ENCODE measurements around the gene GRAMD2B.

DNA sequence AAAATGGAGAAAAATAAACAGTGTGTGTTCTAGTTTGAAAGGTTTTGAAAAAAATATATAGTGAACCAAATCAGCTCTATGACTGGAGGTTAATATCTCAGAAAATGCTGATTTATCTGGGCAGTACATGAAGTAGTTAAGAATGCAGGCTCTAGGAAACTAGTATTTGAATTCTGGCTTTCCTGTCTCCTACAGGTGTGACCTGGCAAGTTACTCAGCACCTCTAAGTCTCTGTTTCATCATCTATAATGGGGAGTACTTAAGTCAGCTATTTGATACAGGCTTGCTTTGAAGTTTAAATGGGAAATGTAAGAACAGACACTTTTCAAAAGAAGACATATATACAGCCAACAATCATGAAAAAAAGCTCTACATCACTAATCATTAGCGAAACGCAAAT lies 5.2 kb downstream of the GRAMD2B start:
- TF ChIP-seq, protein P1, sequence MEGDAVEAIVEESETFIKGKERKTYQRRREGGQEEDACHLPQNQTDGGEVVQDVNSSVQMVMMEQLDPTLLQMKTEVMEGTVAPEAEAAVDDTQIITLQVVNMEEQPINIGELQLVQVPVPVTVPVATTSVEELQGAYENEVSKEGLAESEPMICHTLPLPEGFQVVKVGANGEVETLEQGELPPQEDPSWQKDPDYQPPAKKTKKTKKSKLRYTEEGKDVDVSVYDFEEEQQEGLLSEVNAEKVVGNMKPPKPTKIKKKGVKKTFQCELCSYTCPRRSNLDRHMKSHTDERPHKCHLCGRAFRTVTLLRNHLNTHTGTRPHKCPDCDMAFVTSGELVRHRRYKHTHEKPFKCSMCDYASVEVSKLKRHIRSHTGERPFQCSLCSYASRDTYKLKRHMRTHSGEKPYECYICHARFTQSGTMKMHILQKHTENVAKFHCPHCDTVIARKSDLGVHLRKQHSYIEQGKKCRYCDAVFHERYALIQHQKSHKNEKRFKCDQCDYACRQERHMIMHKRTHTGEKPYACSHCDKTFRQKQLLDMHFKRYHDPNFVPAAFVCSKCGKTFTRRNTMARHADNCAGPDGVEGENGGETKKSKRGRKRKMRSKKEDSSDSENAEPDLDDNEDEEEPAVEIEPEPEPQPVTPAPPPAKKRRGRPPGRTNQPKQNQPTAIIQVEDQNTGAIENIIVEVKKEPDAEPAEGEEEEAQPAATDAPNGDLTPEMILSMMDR (IDR thresholded peaks at IDR 0.05; ENCODE audit: poor library complexity, severe bottlenecking): no peak
- TF ChIP-seq EP300 (conservative IDR thresholded peaks at IDR 0.05; ENCODE audit: poor library complexity, severe bottlenecking) (no peak), EZH2 (IDR thresholded peaks at IDR 0.05; ENCODE audit: borderline replicate concordance, insufficient read depth, low read length, poor library complexity, severe bottlenecking) (no peak), MXI1 (conservative IDR thresholded peaks at IDR 0.05; ENCODE audit: poor library complexity, severe bottlenecking) (no peak), TAF1 (IDR thresholded peaks at IDR 0.05; ENCODE audit: low read depth) (no peak), POLR2AphosphoS5 (IDR thresholded peaks at IDR 0.05) (no peak), SMC3 (conservative IDR thresholded peaks at IDR 0.05; ENCODE audit: poor library complexity) (no peak), RAD21 (conservative IDR thresholded peaks at IDR 0.05) (no peak)
- TF ChIP-seq, protein P2, sequence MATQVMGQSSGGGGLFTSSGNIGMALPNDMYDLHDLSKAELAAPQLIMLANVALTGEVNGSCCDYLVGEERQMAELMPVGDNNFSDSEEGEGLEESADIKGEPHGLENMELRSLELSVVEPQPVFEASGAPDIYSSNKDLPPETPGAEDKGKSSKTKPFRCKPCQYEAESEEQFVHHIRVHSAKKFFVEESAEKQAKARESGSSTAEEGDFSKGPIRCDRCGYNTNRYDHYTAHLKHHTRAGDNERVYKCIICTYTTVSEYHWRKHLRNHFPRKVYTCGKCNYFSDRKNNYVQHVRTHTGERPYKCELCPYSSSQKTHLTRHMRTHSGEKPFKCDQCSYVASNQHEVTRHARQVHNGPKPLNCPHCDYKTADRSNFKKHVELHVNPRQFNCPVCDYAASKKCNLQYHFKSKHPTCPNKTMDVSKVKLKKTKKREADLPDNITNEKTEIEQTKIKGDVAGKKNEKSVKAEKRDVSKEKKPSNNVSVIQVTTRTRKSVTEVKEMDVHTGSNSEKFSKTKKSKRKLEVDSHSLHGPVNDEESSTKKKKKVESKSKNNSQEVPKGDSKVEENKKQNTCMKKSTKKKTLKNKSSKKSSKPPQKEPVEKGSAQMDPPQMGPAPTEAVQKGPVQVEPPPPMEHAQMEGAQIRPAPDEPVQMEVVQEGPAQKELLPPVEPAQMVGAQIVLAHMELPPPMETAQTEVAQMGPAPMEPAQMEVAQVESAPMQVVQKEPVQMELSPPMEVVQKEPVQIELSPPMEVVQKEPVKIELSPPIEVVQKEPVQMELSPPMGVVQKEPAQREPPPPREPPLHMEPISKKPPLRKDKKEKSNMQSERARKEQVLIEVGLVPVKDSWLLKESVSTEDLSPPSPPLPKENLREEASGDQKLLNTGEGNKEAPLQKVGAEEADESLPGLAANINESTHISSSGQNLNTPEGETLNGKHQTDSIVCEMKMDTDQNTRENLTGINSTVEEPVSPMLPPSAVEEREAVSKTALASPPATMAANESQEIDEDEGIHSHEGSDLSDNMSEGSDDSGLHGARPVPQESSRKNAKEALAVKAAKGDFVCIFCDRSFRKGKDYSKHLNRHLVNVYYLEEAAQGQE (IDR thresholded peaks at IDR 0.05; ENCODE audit: borderline replicate concordance): no peak
